ENCODE measurements around the gene LAMA4. TPM values are rescaled to one million over a fixed set of nuclear protein-coding genes. Genes with fewer than 3 reads are reported as not detected.

The LAMA4 gene
- total and polyA plus RNA-seq, 3 experiments from 2014 or later, result not detected

DNA sequence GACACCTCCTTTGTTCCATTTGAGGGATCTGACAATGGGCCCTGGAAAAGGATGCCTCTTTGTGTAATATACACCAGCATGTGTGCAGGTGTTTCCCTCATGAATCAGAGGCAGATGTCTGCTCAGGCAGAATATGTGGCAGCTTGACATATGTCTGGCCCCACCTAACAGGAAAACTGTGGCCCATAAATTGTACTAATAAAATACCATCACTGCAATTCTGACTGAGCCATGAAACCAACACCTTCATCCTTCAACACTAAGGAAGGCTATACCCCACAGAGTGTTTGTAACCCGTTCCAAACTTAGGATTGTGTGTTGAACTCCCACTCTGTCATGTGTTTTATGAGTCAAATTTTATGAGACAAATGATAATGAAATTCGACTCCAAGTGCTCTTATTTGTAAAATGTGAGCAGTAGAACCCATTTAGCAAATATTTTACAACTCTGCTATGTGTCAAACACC is 22.7 kb downstream of the LAMA4 start:
- peaks cover 0 to 9% (median 8%) of the 10 kb centered on the region in 3 donors for H3K4me1 Mint-ChIP-seq
- no peak overlapping the region for H3K27ac Mint-ChIP-seq
- peaks cover 9 to 40% of the 10 kb centered on the region in 2 donors for H3K27me3 Mint-ChIP-seq
- no peak overlapping the region for H3K27ac ChIP-seq (ENCODE audit: low read depth, low read length)
- no peaks in the 10 kb centered on the region for H3K36me3 Mint-ChIP-seq
- CTCF ChIA-PET, result no interaction called here
- POLR2A ChIA-PET, result no interaction called here
- no peaks in the 10 kb centered on the region for H3K27me3 ChIP-seq (ENCODE audit: insufficient read depth, low read length, poor library complexity, severe bottlenecking)
- H3K9me3 ChIP-seq (ENCODE audit: low read length), result no peaks in the 10 kb centered on the region
- no peak overlapping the region for H3K4me3 Mint-ChIP-seq
- no peak for DNase-seq
- H3K36me3 ChIP-seq (ENCODE audit: insufficient read depth, low read length), result no peaks in the 10 kb centered on the region
- H3K4me3 ChIP-seq (ENCODE audit: low read length), result no peak overlapping the region
- no peaks in the 10 kb centered on the region for H3K9me3 Mint-ChIP-seq
- H3K4me1 ChIP-seq (ENCODE audit: insufficient read depth, low read length), result no peaks in the 10 kb centered on the region

GRCh38 chr6:112231164-112231563 is 23.2 kb downstream of the LAMA4 start:
- no peaks in the 10 kb centered on the region for H3K9me3 Mint-ChIP-seq
- no peak overlapping the region for H3K4me3 Mint-ChIP-seq
- ChIA-PET CTCF (no interaction called here), POLR2A (no interaction called here)
- Histone ChIP-seq H3K4me3 (ENCODE audit: low read length) (no peak overlapping the region), H3K4me1 (ENCODE audit: insufficient read depth, low read length) (no peaks in the 10 kb centered on the region), H3K27ac (ENCODE audit: low read depth, low read length) (no peak overlapping the region), H3K27me3 (ENCODE audit: insufficient read depth, low read length, poor library complexity, severe bottlenecking) (no peaks in the 10 kb centered on the region), H3K36me3 (ENCODE audit: insufficient read depth, low read length) (no peaks in the 10 kb centered on the region), H3K9me3 (ENCODE audit: low read length) (no peaks in the 10 kb centered on the region)
- DNase-seq, result no peak
- peaks cover 8 to 42% of the 10 kb centered on the region in 2 donors for H3K27me3 Mint-ChIP-seq
- H3K4me1 Mint-ChIP-seq, result peaks cover 0 to 6% (median 6%) of the 10 kb centered on the region in 3 donors
- no peaks in the 10 kb centered on the region for H3K36me3 Mint-ChIP-seq
- H3K27ac Mint-ChIP-seq, result no peak overlapping the region

GRCh38 chr6:112228480-112229332 is 25.7 kb downstream of the LAMA4 start:
- H3K27ac ChIP-seq (ENCODE audit: low read depth, low read length), result no peak overlapping the region
- peaks cover 10 to 34% of the 10 kb centered on the region in 2 donors for H3K27me3 Mint-ChIP-seq
- CTCF ChIA-PET, result no interaction called here

DNA sequence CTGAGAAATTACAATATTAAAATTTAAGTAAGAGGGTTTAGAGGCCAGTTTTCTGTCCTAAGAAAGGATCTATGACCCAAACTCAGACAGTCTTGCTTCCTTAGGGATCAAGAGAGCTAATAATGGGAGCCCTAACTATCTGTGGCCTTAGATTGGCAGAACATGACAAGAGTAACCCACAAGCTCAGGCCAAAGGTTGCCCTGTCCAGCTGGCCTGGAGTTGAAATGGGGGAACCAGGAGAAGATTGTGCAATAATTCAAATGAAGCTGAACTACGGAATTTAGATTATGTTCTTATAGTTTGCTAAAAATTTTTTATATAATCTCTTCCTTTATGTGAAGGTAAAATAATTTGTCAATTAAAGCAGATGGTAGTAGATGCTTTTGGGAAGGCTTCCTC is 26.4 kb downstream of the LAMA4 start:
- H3K4me1 Mint-ChIP-seq, result no peaks in the 10 kb centered on the region

More at GRCh38 chr6:112228480-112229332, 25.7 kb downstream of the LAMA4 start:
- no peaks in the 10 kb centered on the region for H3K9me3 ChIP-seq (ENCODE audit: low read length)
- no peak for DNase-seq
- no peaks in the 10 kb centered on the region for H3K27me3 ChIP-seq (ENCODE audit: insufficient read depth, low read length, poor library complexity, severe bottlenecking)
- no peaks in the 10 kb centered on the region for H3K4me1 ChIP-seq (ENCODE audit: insufficient read depth, low read length)
- Mint-ChIP-seq H3K9me3 (no peaks in the 10 kb centered on the region), H3K4me1 (no peaks in the 10 kb centered on the region), H3K27ac (no peak overlapping the region), H3K36me3 (no peaks in the 10 kb centered on the region), H3K4me3 (no peak overlapping the region)
- no peak overlapping the region for H3K4me3 ChIP-seq (ENCODE audit: low read length)
- H3K36me3 ChIP-seq (ENCODE audit: insufficient read depth, low read length), result no peaks in the 10 kb centered on the region
- POLR2A ChIA-PET, result no interaction called here

GRCh38 chr6:112227411-112227810 is 27.0 kb downstream of the LAMA4 start:
- no peaks in the 10 kb centered on the region for H3K36me3 ChIP-seq (ENCODE audit: insufficient read depth, low read length)
- H3K36me3 Mint-ChIP-seq, result no peaks in the 10 kb centered on the region
- DNase-seq, result no peak
- H3K9me3 Mint-ChIP-seq, result no peaks in the 10 kb centered on the region
- CTCF ChIA-PET, result no interaction called here
- no peak overlapping the region for H3K4me3 ChIP-seq (ENCODE audit: low read length)
- H3K4me1 ChIP-seq (ENCODE audit: insufficient read depth, low read length), result no peaks in the 10 kb centered on the region
- no peaks in the 10 kb centered on the region for H3K27me3 ChIP-seq (ENCODE audit: insufficient read depth, low read length, poor library complexity, severe bottlenecking)
- H3K9me3 ChIP-seq (ENCODE audit: low read length), result no peaks in the 10 kb centered on the region
- no peak overlapping the region for H3K4me3 Mint-ChIP-seq
- H3K27ac ChIP-seq (ENCODE audit: low read depth, low read length), result no peak overlapping the region
- POLR2A ChIA-PET, result no interaction called here
- H3K27ac Mint-ChIP-seq, result no peak overlapping the region
- peaks cover 7 to 26% of the 10 kb centered on the region in 2 donors for H3K27me3 Mint-ChIP-seq
- H3K4me1 Mint-ChIP-seq, result no peaks in the 10 kb centered on the region

More for the DNA sequence above, 26.4 kb downstream of the LAMA4 start:
- H3K9me3 Mint-ChIP-seq, result no peaks in the 10 kb centered on the region
- Histone ChIP-seq H3K4me3 (ENCODE audit: low read length) (no peak overlapping the region), H3K27me3 (ENCODE audit: insufficient read depth, low read length, poor library complexity, severe bottlenecking) (no peaks in the 10 kb centered on the region), H3K9me3 (ENCODE audit: low read length) (no peaks in the 10 kb centered on the region), H3K36me3 (ENCODE audit: insufficient read depth, low read length) (no peaks in the 10 kb centered on the region), H3K4me1 (ENCODE audit: insufficient read depth, low read length) (no peaks in the 10 kb centered on the region), H3K27ac (ENCODE audit: low read depth, low read length) (no peak overlapping the region)
- H3K4me3 Mint-ChIP-seq, result no peak overlapping the region
- ChIA-PET CTCF (no interaction called here), POLR2A (no interaction called here)
- H3K36me3 Mint-ChIP-seq, result no peaks in the 10 kb centered on the region
- peaks cover 7 to 27% of the 10 kb centered on the region in 2 donors for H3K27me3 Mint-ChIP-seq
- H3K27ac Mint-ChIP-seq, result no peak overlapping the region
- no peak for DNase-seq

DNA sequence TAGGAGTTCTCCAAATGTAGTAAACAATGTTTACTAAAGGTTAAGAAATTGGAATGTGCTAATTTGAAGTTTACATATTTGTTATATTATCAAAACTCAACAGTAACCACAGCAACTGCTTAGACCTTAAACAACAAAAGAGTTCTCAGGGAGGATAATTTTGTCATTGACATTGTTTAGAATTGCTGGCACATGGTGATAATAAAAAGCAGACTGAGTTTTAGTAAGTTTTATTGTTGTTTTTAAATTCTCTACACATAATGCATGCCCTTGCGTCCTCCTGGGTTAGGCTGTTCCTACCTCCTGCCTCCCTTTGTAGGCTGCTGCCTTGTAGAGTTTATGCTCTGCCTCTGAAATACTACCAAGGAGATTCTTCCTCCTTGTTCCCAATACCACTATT is 28.7 kb downstream of the LAMA4 start:
- no peaks in the 10 kb centered on the region for H3K4me1 ChIP-seq (ENCODE audit: insufficient read depth, low read length)
- Mint-ChIP-seq H3K9me3 (no peaks in the 10 kb centered on the region), H3K4me3 (no peak overlapping the region), H3K4me1 (no peaks in the 10 kb centered on the region), H3K27ac (no peak overlapping the region), H3K27me3 (peaks cover 7 to 29% of the 10 kb centered on the region in 2 donors), H3K36me3 (no peaks in the 10 kb centered on the region)
- H3K27ac ChIP-seq (ENCODE audit: low read depth, low read length), result no peak overlapping the region
- POLR2A ChIA-PET, result no interaction called here
- H3K9me3 ChIP-seq (ENCODE audit: low read length), result no peaks in the 10 kb centered on the region
- no peak overlapping the region for H3K4me3 ChIP-seq (ENCODE audit: low read length)
- H3K27me3 ChIP-seq (ENCODE audit: insufficient read depth, low read length, poor library complexity, severe bottlenecking), result no peaks in the 10 kb centered on the region
- DNase-seq, result no peak
- CTCF ChIA-PET, result no interaction called here
- no peaks in the 10 kb centered on the region for H3K36me3 ChIP-seq (ENCODE audit: insufficient read depth, low read length)

DNA sequence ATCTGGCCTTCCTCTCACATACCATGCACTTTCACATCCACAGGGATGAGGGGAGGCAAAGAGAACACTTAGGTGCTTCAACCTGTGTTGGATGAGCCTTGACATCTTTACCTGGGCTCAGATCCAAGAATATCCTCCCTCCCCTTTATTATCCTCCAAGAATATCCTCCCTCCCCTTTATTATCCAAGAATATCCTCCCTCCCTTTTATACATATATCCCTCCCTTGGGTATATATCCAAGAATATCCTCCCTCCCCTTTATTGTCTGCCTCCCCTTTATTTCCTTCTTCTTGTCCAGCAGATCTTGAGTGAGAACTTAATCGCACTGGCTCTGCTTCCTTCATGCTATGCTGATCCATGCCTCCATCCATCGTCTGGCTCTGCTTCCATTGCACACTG is 30.3 kb downstream of the LAMA4 start:
- no peak for DNase-seq
- Histone ChIP-seq H3K36me3 (ENCODE audit: insufficient read depth, low read length) (no peaks in the 10 kb centered on the region), H3K27ac (ENCODE audit: low read depth, low read length) (no peak overlapping the region), H3K27me3 (ENCODE audit: insufficient read depth, low read length, poor library complexity, severe bottlenecking) (no peaks in the 10 kb centered on the region), H3K4me3 (ENCODE audit: low read length) (no peak overlapping the region), H3K4me1 (ENCODE audit: insufficient read depth, low read length) (no peaks in the 10 kb centered on the region), H3K9me3 (ENCODE audit: low read length) (no peaks in the 10 kb centered on the region)
- no peaks in the 10 kb centered on the region for H3K36me3 Mint-ChIP-seq
- ChIA-PET POLR2A (no interaction called here), CTCF (no interaction called here)
- H3K4me3 Mint-ChIP-seq, result no peak overlapping the region
- H3K27me3 Mint-ChIP-seq, result peaks cover 7 to 29% of the 10 kb centered on the region in 2 donors
- H3K27ac Mint-ChIP-seq, result no peak overlapping the region
- H3K9me3 Mint-ChIP-seq, result no peaks in the 10 kb centered on the region
- no peaks in the 10 kb centered on the region for H3K4me1 Mint-ChIP-seq

- Histone ChIP-seq H3K27me3 (ENCODE audit: insufficient read depth, low read length, poor library complexity, severe bottlenecking) (no peaks in the 10 kb centered on the region), H3K27ac (ENCODE audit: low read depth, low read length) (no peak overlapping the region), H3K36me3 (ENCODE audit: insufficient read depth, low read length) (no peaks in the 10 kb centered on the region), H3K4me1 (ENCODE audit: insufficient read depth, low read length) (no peaks in the 10 kb centered on the region), H3K9me3 (ENCODE audit: low read length) (no peaks in the 10 kb centered on the region), H3K4me3 (ENCODE audit: low read length) (no peak overlapping the region)
- H3K36me3 Mint-ChIP-seq, result no peaks in the 10 kb centered on the region
- H3K27me3 Mint-ChIP-seq, result peaks cover 6 to 31% of the 10 kb centered on the region in 2 donors
- H3K9me3 Mint-ChIP-seq, result no peaks in the 10 kb centered on the region
- no peak for DNase-seq
- CTCF ChIA-PET, result no interaction called here
- H3K4me3 Mint-ChIP-seq, result no peak overlapping the region
- no peaks in the 10 kb centered on the region for H3K4me1 Mint-ChIP-seq
- POLR2A ChIA-PET, result interaction anchor here (0.7 kb wide), 1 partner anchor 1061 kb away, joined by 4 read pairs; no protein-coding TSS in a partner anchor
- H3K27ac Mint-ChIP-seq, result no peak overlapping the region
These were observed 31.1 kb downstream of the LAMA4 start for GRCh38 chr6:112223070-112223861.

All from CD8-positive, alpha-beta memory T cell (primary cell).